ENCODE data around the gene HSD3B7. TPM values are rescaled to one million over a fixed set of nuclear protein-coding genes. Genes with fewer than 3 reads are reported as not detected.

HSD3B7 gene
- total RNA-seq, 4 donors from 2014 or later, result 6.9 to 17.0 (median 8.8) TPM

GRCh38 chr16:30951750-30952149, 33.3 kb upstream of the HSD3B7 start:
- Histone ChIP-seq H3K27ac (peak overlapping the region; percentile 2 to 98 (median 92)), H3K27me3 (no peaks in the 10 kb centered on the region), H3K36me3 (peaks cover 0 to 6% (median 0%) of the 10 kb centered on the region in 3 donors), H3K9me3 (no peaks in the 10 kb centered on the region), H3K4me3 (no peak overlapping the region), H3K4me1 (peaks cover 23 to 74% (median 41%) of the 10 kb centered on the region in 3 donors)
- intact Hi-C loops (cut with DNase I), result no loop called here
- no peak for TF ChIP-seq POLR2A (IDR thresholded peaks at IDR 0.05)
- TF ChIP-seq, protein P1, sequence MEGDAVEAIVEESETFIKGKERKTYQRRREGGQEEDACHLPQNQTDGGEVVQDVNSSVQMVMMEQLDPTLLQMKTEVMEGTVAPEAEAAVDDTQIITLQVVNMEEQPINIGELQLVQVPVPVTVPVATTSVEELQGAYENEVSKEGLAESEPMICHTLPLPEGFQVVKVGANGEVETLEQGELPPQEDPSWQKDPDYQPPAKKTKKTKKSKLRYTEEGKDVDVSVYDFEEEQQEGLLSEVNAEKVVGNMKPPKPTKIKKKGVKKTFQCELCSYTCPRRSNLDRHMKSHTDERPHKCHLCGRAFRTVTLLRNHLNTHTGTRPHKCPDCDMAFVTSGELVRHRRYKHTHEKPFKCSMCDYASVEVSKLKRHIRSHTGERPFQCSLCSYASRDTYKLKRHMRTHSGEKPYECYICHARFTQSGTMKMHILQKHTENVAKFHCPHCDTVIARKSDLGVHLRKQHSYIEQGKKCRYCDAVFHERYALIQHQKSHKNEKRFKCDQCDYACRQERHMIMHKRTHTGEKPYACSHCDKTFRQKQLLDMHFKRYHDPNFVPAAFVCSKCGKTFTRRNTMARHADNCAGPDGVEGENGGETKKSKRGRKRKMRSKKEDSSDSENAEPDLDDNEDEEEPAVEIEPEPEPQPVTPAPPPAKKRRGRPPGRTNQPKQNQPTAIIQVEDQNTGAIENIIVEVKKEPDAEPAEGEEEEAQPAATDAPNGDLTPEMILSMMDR (IDR thresholded peaks at IDR 0.05), result no peak
- 13 to 28% methylated on average over 3 of the region's 3 CpGs for WGBS, 2 donors
- DNase-seq, result no peak

GRCh38 chr16:30953111-30953510, 31.9 kb upstream of the HSD3B7 start:
- DNase-seq, result no peak
- H3K27ac ChIP-seq, result peak overlapping the region in 1 of 4 donors; percentile 31
- peaks cover 25 to 71% (median 44%) of the 10 kb centered on the region in 3 donors for H3K4me1 ChIP-seq
- no peak overlapping the region for H3K4me3 ChIP-seq
- H3K27me3 ChIP-seq, result no peaks in the 10 kb centered on the region
- intact Hi-C loops (cut with DNase I), result no loop called here
- no peaks in the 10 kb centered on the region for H3K36me3 ChIP-seq
- 74 to 84% methylated on average over 5 to 7 of the region's 9 CpGs for WGBS, 2 donors
- no peaks in the 10 kb centered on the region for H3K9me3 ChIP-seq
- TF ChIP-seq, protein P1 (IDR thresholded peaks at IDR 0.05), result no peak
- TF ChIP-seq POLR2A (IDR thresholded peaks at IDR 0.05), result no peak

GRCh38 chr16:30953511-30954124, 31.4 kb upstream of the HSD3B7 start:
- Histone ChIP-seq H3K4me1 (peaks cover 28 to 71% (median 46%) of the 10 kb centered on the region in 3 donors), H3K4me3 (no peak overlapping the region), H3K27ac (peak overlapping the region in 2 of 4 donors; percentile 24 to 31), H3K27me3 (no peaks in the 10 kb centered on the region), H3K36me3 (no peaks in the 10 kb centered on the region), H3K9me3 (no peaks in the 10 kb centered on the region)
- 45% methylated on average over 9 of the region's 15 CpGs; no CpG with 5 or more reads in 1 of the 2 donors for WGBS, 2 donors
- intact Hi-C loops (cut with DNase I), result no loop called here
- no peak for DNase-seq
- TF ChIP-seq, protein P1 (IDR thresholded peaks at IDR 0.05), result peak in 5 of 6 experiments; percentile 35 to 71 (median 57)
- no peak for TF ChIP-seq POLR2A (IDR thresholded peaks at IDR 0.05)

DNA sequence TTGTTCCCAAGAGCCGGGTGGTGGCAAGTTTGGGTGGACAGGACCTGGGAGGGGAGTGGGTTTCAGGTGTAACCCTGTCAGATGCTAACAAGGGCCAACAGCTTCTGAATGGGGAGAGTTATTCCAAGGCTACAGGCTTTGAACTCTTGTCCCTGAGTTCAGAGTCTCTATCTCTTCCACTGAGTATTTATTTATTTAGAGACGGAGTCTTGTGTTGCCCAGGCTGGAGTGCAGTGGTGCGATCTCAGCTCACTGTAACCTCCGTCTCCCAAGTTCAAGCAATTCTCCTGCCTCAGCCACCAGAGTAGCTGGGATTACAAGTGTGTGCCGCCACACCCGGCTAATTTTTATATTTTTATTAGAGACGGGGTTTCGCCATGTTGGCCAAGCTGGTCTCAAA, 30.0 kb upstream of the HSD3B7 start:
- no peak for DNase-seq
- Histone ChIP-seq H3K4me1 (peaks cover 31 to 71% (median 54%) of the 10 kb centered on the region in 3 donors), H3K27me3 (no peaks in the 10 kb centered on the region), H3K9me3 (no peaks in the 10 kb centered on the region), H3K36me3 (peaks cover 0 to 11% (median 6%) of the 10 kb centered on the region in 3 donors), H3K27ac (no peak overlapping the region), H3K4me3 (no peak overlapping the region)
- 76 to 86% methylated on average over 8 of the region's 8 CpGs for WGBS, 2 donors
- no peak for TF ChIP-seq POLR2A (IDR thresholded peaks at IDR 0.05)
- TF ChIP-seq, protein P1 (IDR thresholded peaks at IDR 0.05), result no peak
- intact Hi-C loops (cut with DNase I), result no loop called here

GRCh38 chr16:30956601-30957455, 28.2 kb upstream of the HSD3B7 start:
- H3K9me3 ChIP-seq, result no peaks in the 10 kb centered on the region
- DNase-seq, result no peak
- intact Hi-C loops (cut with DNase I), result no loop called here
- peak overlapping the region; percentile 93 to 99 (median 98) for H3K27ac ChIP-seq
- TF ChIP-seq, protein P1 (IDR thresholded peaks at IDR 0.05), result peak in 3 of 6 experiments; percentile 19 to 26 (median 20)
- no peak for TF ChIP-seq POLR2A (IDR thresholded peaks at IDR 0.05)
- peak overlapping the region; percentile 54 to 99 (median 85) for H3K4me3 ChIP-seq
- peaks cover 17 to 52% (median 36%) of the 10 kb centered on the region in 3 donors for H3K4me1 ChIP-seq
- H3K36me3 ChIP-seq, result peaks cover 11 to 29% (median 18%) of the 10 kb centered on the region in 3 donors
- H3K27me3 ChIP-seq, result no peaks in the 10 kb centered on the region
- WGBS, 2 donors, result 11 to 75% methylated on average over 2 to 9 of the region's 42 CpGs
